HEK293T (cell line): Measurements from ENCODE around the gene TMEM273.

Source experiments
- CTCF ChIA-PET: fragments of 350-600 bp; formaldehyde crosslinking; extraction: SDS; loops from one replicate; lab custom pipeline; 2021; ENCODE audit warnings: antibody characterized with exemption, inconsistent platforms; lab: Yijun Ruan, JAX
- POLR2A ChIA-PET: fragments of 350-600 bp; formaldehyde crosslinking; extraction: SDS; loops from one replicate; lab custom pipeline; 2020; ENCODE audit warnings: antibody characterized with exemption, inconsistent platforms; lab: Yijun Ruan, JAX
- DNase-seq: peaks from one replicate; pipeline ENCODE4 v3.0.0; 2012; ENCODE audit warnings: mixed read lengths; ENCODE audit errors: extremely low spot score
- ARNT ChIP-seq: fragments of 450-650 bp; IDR thresholded peaks from 2 replicates; pipeline ENCODE4 v1.6.1; 2017; ENCODE audit warnings: mild to moderate bottlenecking
- BHLHE40 ChIP-seq: fragments of 450-650 bp; IDR thresholded peaks from 2 replicates; pipeline ENCODE4 v1.6.1; 2016; ENCODE audit warnings: mild to moderate bottlenecking, moderate library complexity, borderline replicate concordance
- CTBP1 ChIP-seq: fragments of 450-650 bp; IDR thresholded peaks from 2 replicates; pipeline ENCODE4 v1.6.1; 2016; ENCODE audit warnings: borderline replicate concordance
- ELF4 ChIP-seq: fragments of 450-650 bp; IDR thresholded peaks from 2 replicates; pipeline ENCODE4 v1.6.1; 2017; ENCODE audit warnings: antibody characterized with exemption
- FOXA1 ChIP-seq: fragments of 450-650 bp; IDR thresholded peaks from 2 replicates; pipeline ENCODE4 v1.6.1; 2016; ENCODE audit warnings: mild to moderate bottlenecking
- FOXK2 ChIP-seq: fragments of 450-650 bp; IDR thresholded peaks from 2 replicates; pipeline ENCODE4 v1.6.1; 2016; ENCODE audit warnings: mild to moderate bottlenecking
- FOXM1 ChIP-seq: fragments of 450-650 bp; IDR thresholded peaks from 2 replicates; pipeline ENCODE4 v1.6.1; 2017; ENCODE audit warnings: mild to moderate bottlenecking, borderline replicate concordance
- HDGF ChIP-seq: fragments of 450-650 bp; IDR thresholded peaks from 2 replicates; pipeline ENCODE4 v1.6.1; 2017; ENCODE audit warnings: antibody characterized with exemption, borderline replicate concordance
- L3MBTL2 ChIP-seq: fragments of 450-650 bp; conservative IDR thresholded peaks from 2 replicates; pipeline ENCODE4 v1.6.1; 2016; ENCODE audit warnings: mild to moderate bottlenecking
- LEF1 ChIP-seq: fragments of 450-650 bp; IDR thresholded peaks from 2 replicates; pipeline ENCODE4 v1.6.1; 2017; ENCODE audit warnings: mild to moderate bottlenecking, borderline replicate concordance
- NFRKB ChIP-seq: fragments of 450-650 bp; IDR thresholded peaks from 2 replicates; pipeline ENCODE4 v1.6.1; 2016; ENCODE audit warnings: mild to moderate bottlenecking, moderate library complexity
- SP1 ChIP-seq: fragments of 450-650 bp; IDR thresholded peaks from 2 replicates; pipeline ENCODE4 v1.6.1; 2017
- SUZ12 ChIP-seq: fragments of 450-650 bp; IDR thresholded peaks from 2 replicates; pipeline ENCODE4 v1.6.1; 2016; ENCODE audit warnings: mild to moderate bottlenecking
- TARDBP ChIP-seq: fragments of 450-650 bp; IDR thresholded peaks from 2 replicates; pipeline ENCODE4 v1.6.1; 2016
- ZNF384 ChIP-seq: fragments of 450-650 bp; IDR thresholded peaks from 2 replicates; pipeline ENCODE4 v1.6.1; 2016
- TF ChIP-seq, protein P1 (sequence below): fragments of 450-650 bp; IDR thresholded peaks from 2 replicates; pipeline ENCODE4 v1.6.1; 2016

TMEM273 gene

DNA sequence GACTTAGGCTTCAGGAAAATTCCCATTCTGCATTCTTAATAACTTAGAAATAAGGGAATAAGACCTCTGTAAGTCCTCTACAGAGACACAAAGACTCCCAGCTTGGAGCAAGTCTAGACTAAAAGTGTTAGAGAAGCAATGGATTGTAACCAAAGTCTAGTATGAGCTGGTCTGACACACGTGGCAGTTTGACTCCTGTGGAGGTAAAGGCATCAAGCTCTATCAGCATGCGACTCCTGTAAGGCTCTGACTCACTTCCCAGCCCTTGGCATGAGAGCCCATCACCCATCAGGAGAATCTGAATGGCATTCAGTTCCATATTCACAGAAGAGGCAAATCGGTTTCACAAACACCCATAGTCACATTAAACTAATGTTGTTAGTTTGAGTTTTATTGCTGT lies 68.4 kb downstream of the TMEM273 start:
- POLR2A ChIA-PET: no interaction called here
- no peak for TF ChIP-seq SUZ12
- TF ChIP-seq TARDBP: no peak
- TF ChIP-seq ARNT: no peak
- no peak for TF ChIP-seq HDGF
- no peak for TF ChIP-seq FOXK2
- no peak for TF ChIP-seq FOXM1
- no peak for TF ChIP-seq SP1
- TF ChIP-seq L3MBTL2: no peak
- no peak for TF ChIP-seq FOXA1
- no peak for TF ChIP-seq LEF1
- no peak for TF ChIP-seq ELF4
- TF ChIP-seq NFRKB: no peak
- no peak for TF ChIP-seq CTBP1
- TF ChIP-seq ZNF384: no peak
- no peak for TF ChIP-seq BHLHE40
- TF ChIP-seq, protein P1, sequence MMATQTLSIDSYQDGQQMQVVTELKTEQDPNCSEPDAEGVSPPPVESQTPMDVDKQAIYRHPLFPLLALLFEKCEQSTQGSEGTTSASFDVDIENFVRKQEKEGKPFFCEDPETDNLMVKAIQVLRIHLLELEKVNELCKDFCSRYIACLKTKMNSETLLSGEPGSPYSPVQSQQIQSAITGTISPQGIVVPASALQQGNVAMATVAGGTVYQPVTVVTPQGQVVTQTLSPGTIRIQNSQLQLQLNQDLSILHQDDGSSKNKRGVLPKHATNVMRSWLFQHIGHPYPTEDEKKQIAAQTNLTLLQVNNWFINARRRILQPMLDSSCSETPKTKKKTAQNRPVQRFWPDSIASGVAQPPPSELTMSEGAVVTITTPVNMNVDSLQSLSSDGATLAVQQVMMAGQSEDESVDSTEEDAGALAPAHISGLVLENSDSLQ: no peak
- CTCF ChIA-PET: interaction anchor here (0.7 kb wide), 1 partner anchor 1738 kb away, joined by 3 read pairs; no protein-coding TSS in a partner anchor

DNA sequence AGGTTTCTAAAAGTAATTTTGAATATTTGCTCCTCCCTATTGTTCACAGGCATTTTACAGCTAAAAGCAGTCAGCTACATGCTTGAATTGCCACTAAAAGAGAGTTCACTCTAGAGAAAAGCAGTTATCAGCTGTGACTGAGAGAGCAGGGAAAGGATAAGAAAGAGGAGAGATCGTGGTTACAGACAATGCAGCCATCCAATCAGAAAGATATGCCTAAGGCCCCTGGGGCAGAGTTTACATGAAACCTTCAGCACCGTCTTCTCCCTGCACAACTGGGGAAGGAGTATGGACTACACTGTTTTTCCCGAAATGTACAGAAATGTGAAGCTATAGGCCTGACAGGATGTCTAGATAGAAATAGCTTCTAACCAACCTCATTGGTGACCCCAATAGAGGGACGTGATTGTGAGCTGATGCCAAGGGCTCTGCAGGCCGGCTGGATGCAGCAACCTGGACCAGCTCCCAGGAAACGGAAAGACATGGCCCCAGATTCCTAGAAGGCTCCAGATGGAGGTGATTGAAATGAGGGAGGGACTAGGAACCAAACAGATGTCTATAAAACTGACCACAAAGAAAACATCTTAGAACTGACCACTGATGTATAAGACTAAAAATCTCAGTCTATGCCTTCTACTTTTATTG lies 69.6 kb downstream of the TMEM273 start:
- POLR2A ChIA-PET: no interaction called here

More for the DNA sequence above, 68.4 kb downstream of the TMEM273 start:
- DNase-seq: no peak

DNA sequence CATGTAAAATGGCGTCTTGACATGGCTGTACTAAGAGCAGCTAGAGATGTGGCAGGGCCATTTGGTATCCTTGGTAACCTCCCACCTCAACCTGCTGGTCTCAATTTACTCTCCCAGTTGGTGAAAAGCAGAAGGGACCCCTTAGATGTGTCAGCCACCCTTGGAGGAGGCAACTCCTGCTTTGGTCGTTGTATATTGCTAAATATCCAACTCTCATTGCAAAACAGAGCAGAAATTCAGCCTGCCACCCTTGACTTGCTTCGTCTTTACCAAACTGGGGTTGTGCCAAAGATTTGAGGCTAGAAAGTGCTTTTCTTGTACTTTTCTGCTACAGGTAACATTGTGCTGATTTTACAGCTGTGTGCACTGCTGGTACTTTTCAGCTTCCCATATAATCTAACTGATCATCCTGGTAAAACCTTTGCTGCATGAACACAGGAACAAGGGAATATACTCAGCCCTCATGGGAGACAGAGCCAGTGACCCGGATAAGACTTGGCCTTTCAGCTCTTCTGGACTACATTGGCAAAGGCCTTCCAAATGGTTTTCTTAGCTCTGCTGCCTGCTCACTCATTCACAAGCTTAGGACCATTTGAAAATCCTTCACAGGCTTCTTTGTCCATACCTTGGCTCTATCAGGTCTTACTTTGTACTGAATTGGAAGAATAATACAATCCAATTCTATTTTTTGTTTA lies 70.7 kb downstream of the TMEM273 start:
- no peak for DNase-seq
- TF ChIP-seq FOXA1 (no peak), BHLHE40 (no peak), SUZ12 (no peak), CTBP1 (no peak), FOXK2 (no peak), ELF4 (no peak), FOXM1 (no peak), HDGF (no peak)
- CTCF ChIA-PET: no interaction called here
- POLR2A ChIA-PET: no interaction called here

More for the DNA sequence above, 69.6 kb downstream of the TMEM273 start:
- DNase-seq: no peak
- CTCF ChIA-PET: interaction anchor here (0.6 kb wide), 1 partner anchor 357 kb away, joined by 3 read pairs; no protein-coding TSS in a partner anchor
- TF ChIP-seq, protein P1: 0 out of 2 replicates have a peak, but pooled peaks have one; percentile 16
- TF ChIP-seq L3MBTL2 (no peak), FOXA1 (no peak), FOXM1 (no peak)

DNA sequence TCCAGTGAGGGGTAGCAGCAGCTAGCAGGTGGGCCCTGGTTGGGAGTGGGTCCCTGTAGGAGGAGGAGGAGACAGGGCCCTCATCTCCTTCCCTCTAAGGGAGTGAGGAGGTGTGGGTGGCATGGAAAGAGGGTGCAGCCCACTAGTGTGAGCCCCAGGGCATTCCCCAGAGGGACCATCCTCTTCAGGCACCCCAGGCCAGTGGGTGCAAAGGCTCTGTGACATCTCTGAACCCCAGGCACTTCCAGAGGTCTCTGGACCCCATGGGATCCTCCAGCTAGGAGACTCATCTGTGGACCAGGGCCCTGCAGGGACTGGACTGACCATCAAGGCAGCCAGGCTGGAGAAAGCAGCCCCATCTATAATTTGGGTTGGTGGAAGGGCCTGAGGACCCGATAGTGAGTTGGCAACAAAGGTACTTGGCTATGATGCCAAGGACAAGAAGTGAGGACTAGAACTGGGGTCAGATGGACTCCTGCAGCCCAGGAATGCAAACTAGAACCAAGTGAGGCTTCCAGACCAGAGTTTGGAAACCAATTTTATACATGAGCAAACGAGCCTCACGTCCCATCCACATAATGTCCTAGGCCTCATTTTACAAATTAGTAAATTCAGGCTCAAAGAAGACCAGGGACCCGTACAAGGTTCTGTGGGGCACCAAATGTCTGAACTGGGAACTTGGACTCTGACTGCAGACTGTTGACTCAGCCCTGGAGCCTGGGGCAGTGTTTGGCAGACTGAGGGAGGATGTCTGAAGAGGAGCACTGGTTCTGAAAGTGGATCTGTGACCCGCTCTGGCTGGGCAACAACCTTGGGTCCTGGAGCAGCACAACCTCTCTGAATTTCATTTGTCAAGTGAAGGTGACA lies 71.4 kb downstream of the TMEM273 start:
- ChIA-PET POLR2A (no interaction called here), CTCF (no interaction called here)

DNA sequence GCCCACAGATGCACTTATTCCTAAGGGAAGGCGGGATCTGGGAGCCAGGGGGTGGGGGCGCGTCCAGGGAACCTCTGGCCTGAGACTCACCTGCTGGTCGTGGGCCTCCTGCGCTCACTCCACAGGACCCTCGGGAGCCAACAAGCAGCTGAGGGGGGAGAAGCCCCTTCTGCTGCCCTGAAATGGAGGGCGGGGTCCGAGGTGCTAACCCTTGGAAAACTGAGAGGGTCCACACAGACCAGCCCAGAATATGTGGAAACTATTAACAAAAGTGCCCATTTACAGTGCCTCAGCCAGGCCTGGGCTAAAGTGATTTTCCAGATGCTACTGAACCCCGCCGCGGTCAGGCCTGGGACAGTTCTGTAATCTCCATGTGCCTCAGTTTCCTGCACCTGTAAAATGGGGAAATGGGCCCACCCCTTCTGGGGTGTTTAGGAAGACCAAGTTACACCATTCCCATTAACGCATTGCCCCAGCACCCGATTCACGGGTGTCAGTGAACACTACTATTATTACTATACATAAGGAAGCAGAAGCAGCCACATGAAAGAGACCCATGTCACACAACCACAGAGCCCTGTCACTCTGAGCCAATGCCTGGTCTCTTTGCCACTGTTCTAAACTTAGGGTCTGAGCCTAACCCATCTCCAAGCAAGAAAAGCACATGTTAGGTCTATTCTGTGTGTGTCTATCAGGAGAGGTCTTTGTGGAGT lies 72.2 kb downstream of the TMEM273 start:
- DNase-seq: no peak
- POLR2A ChIA-PET: no interaction called here
- TF ChIP-seq LEF1 (no peak), FOXM1 (no peak), HDGF (no peak), NFRKB (no peak), BHLHE40 (no peak), SP1 (no peak), ZNF384 (no peak), ELF4 (no peak), ARNT (no peak), TARDBP (no peak), L3MBTL2 (no peak), CTBP1 (no peak), SUZ12 (no peak), FOXK2 (no peak), FOXA1 (no peak)
- TF ChIP-seq, protein P1: no peak
- CTCF ChIA-PET: no interaction called here

More for the DNA sequence above, 71.4 kb downstream of the TMEM273 start:
- TF ChIP-seq BHLHE40: no peak
- no peak for DNase-seq
